ENCODE measurements around the gene PLPPR3.

DNA sequence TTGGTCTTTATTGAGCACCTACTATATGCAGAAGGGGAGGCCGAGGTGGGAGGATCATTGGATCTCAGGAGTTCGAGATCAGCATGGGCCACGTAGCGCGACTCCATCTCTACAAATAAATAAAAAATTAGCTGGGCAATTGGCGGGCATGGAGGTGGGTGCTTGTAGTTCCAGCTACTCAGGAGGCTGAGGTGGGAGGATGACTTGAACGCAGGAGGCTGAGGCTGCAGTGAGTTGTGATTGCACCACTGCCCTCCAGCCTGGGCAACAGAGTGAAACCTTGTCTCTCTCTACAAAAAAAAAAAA, 41.5 kb upstream of the PLPPR3 start:
- TF ChIP-seq, protein P1, sequence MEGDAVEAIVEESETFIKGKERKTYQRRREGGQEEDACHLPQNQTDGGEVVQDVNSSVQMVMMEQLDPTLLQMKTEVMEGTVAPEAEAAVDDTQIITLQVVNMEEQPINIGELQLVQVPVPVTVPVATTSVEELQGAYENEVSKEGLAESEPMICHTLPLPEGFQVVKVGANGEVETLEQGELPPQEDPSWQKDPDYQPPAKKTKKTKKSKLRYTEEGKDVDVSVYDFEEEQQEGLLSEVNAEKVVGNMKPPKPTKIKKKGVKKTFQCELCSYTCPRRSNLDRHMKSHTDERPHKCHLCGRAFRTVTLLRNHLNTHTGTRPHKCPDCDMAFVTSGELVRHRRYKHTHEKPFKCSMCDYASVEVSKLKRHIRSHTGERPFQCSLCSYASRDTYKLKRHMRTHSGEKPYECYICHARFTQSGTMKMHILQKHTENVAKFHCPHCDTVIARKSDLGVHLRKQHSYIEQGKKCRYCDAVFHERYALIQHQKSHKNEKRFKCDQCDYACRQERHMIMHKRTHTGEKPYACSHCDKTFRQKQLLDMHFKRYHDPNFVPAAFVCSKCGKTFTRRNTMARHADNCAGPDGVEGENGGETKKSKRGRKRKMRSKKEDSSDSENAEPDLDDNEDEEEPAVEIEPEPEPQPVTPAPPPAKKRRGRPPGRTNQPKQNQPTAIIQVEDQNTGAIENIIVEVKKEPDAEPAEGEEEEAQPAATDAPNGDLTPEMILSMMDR (IDR thresholded peaks at IDR 0.05; ENCODE audit: insufficient read depth, low read length, poor library complexity, severe bottlenecking) = no peak
- TF ChIP-seq EZH2phosphoT487 (conservative IDR thresholded peaks at IDR 0.05; ENCODE audit: low read length) = no peak

Data from SU-DHL-6 (cell line).